Heart left ventricle (tissue), 13 donors: ENCODE results near the gene ENSA.
A peak's percentile ranks its signal among the peaks of the same experiment; 100 is the strongest.

Experiments used
- POLR2A ChIP-seq, 2 donors: fragments of 450-650 bp; IDR thresholded peaks; one replicate each; pipeline ENCODE4 v1.6.1; 2017; ENCODE audit warnings: antibody characterized with exemption in 2 of 2, mild to moderate bottlenecking in 2 of 2, moderate library complexity in 2 of 2
- TF ChIP-seq, protein P1 (sequence below), 12 donors: fragments of 200-600 bp; sonication (generic) in 4 of 12; IDR thresholded peaks; one replicate each; pipeline versions ENCODE4 v1.5.0 to v1.8.0; 2018 to 2022; ENCODE audit warnings: antibody characterized with exemption in 12 of 12, mild to moderate bottlenecking in 5 of 12
- donor health status: ischemic (EF 13 %, LVEDD 7.1; RV severe dilation, severe dysfunction).
- donor health status: DM: no; HTN: yes; CAD: no.
- donor health status: DM: no; HTN: no; CAD: no.
- donor health status: ischemic (EF 25% LVEDD 6.9; RV normal size, moderate dysfunction).
- donor health status: ischemic (EF 25% LVEDD 5.7; RV mildly dilated, moderate dysfunction).
- donor health status: ischemic (EF 35%, LVEDD 5.7; RV mildly dilated, moderate dysfunction).
- donor health status: nonischemic (EF 11% LVEDD 7.7; RV severe dilation, severe dysfunction).
- donor health status: DM: yes; HTN: yes; CAD: no.
- donor health status: PGD.
- donor health status: ischemic (EF 29% LVEDD 5.4; RV normal size, mild dysfunction).
- donor health status: nonischemic (EF 23%, LVEDD 6.1; RV moderate dilation, normal function).

DNA sequence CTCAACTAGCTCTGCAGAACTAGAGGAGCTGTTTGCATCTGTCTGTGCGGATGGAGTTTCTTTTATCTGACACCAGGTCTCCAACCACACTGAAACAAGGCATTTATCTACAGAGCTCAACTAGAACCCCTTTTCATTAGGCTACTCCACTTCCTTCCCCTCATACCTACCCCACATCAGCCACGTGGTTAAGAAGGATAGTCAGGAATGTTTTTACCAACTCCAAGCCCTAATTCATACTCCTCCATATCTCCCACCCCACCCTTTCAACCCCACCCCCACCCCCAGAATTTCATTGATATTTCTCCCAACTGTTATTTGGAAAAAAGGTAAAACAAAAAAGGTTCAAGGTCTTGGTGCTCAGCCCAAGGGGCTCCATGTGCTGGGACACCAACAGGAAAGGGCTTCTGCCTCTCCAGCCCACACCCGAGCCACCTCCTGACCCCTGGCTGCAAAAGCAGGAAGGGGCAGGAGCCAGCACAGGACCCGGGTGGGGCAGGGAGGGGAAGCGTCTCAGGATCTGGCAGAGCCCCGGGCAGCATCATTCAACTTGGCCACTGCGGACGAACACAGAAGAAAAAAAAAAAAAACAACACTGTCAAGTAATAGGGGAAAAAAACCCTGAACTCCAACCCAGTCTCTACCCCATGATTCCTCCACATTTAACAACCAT is 7.0 kb downstream of the ENSA start:
- TF ChIP-seq, protein P1, sequence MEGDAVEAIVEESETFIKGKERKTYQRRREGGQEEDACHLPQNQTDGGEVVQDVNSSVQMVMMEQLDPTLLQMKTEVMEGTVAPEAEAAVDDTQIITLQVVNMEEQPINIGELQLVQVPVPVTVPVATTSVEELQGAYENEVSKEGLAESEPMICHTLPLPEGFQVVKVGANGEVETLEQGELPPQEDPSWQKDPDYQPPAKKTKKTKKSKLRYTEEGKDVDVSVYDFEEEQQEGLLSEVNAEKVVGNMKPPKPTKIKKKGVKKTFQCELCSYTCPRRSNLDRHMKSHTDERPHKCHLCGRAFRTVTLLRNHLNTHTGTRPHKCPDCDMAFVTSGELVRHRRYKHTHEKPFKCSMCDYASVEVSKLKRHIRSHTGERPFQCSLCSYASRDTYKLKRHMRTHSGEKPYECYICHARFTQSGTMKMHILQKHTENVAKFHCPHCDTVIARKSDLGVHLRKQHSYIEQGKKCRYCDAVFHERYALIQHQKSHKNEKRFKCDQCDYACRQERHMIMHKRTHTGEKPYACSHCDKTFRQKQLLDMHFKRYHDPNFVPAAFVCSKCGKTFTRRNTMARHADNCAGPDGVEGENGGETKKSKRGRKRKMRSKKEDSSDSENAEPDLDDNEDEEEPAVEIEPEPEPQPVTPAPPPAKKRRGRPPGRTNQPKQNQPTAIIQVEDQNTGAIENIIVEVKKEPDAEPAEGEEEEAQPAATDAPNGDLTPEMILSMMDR (IDR thresholded peaks at IDR 0.05) = peak in 4 of 12 donors; percentile 6 to 32 (median 24)
- no peak for TF ChIP-seq POLR2A (IDR thresholded peaks at IDR 0.05)
